Esophagus squamous epithelium (tissue), 5 donors: Measurements from ENCODE around the gene ABHD12. TPM values are rescaled to one million over a fixed set of nuclear protein-coding genes. Genes with fewer than 3 reads are reported as not detected.
A peak's percentile ranks its signal among the peaks of the same experiment; 100 is the strongest.

Experiments
- DNase-seq: peaks from one replicate; lab custom pipeline; 2025; lab: John Stamatoyannopoulos, UW
- H3K27ac ChIP-seq, 4 donors: fragments of 200-600 bp; sonication (generic); one replicate each; pipeline ENCODE4 v1.5.1; 2016 to 2019; ENCODE audit warnings: mild to moderate bottlenecking in 1 of 4
- H3K27me3 ChIP-seq, 4 donors: fragments of 200-600 bp; sonication (generic); 1 replicate in 3 of 4; 2 replicates in 1 of 4; pipeline versions ENCODE4 v1.5.1 to v1.6.0; 2017 to 2021; ENCODE audit warnings: antibody characterized with exemption in 1 of 4
- H3K36me3 ChIP-seq, 3 donors: fragments of 200-600 bp; sonication (generic); one replicate each; pipeline ENCODE4 v1.5.1; 2016 to 2019
- H3K4me1 ChIP-seq, 3 donors: fragments of 200-600 bp; sonication (generic); one replicate each; pipeline ENCODE4 v1.5.1; 2017 to 2019
- H3K4me3 ChIP-seq, 4 donors: fragments of 200-600 bp; sonication (generic); 1 replicate in 3 of 4; 2 replicates in 1 of 4; pipeline ENCODE4 v1.5.1; 2016 to 2019; ENCODE audit warnings: mild to moderate bottlenecking in 2 of 4, moderate library complexity in 1 of 4
- H3K9me3 ChIP-seq, 3 donors: fragments of 200-600 bp; sonication (generic); one replicate each; pipeline ENCODE4 v1.5.1; 2016 to 2019
- POLR2A ChIP-seq, 4 donors: fragments of 450-650 bp; IDR thresholded peaks; one replicate each; pipeline ENCODE4 v1.6.1; 2017; ENCODE audit warnings: antibody characterized with exemption in 4 of 4, mild to moderate bottlenecking in 4 of 4, moderate library complexity in 3 of 4
- WGBS, 2 donors: methylation state at CpG; one replicate each; pipeline ENCODE4 v1.1.5; 2018; 5-methylcytosine and 5-hydroxymethylcytosine counted together
- intact Hi-C: fragments of 100-400 bp; cut with DNase I; formaldehyde crosslinking; loops from one replicate; pipeline ENCODE4 v1.15.0; 2022
- total RNA-seq, 4 donors: library from RNA; depleted of rRNA; stranded (reverse); fragments of >200 nt; gene quantifications; one replicate each; pipeline ENCODE4 v1.1.0, GENCODE V29; 2016
- TF ChIP-seq, protein P1 (sequence below), 6 experiments: fragments of 450-650 bp in 4 of 6; fragments of 200-600 bp in 2 of 6; sonication (generic) in 2 of 6; IDR thresholded peaks; one replicate each; pipeline ENCODE4 v1.5.1; 2016 to 2019; ENCODE audit warnings: antibody characterized with exemption in 6 of 6, mild to moderate bottlenecking in 4 of 6, moderate library complexity in 4 of 6
- donor health status: DM: yes; HTN: yes; CAD: no.

ABHD12 gene
- total RNA-seq, 4 donors from 2014 or later: 23.8 to 62.1 (median 36.4) TPM

DNA sequence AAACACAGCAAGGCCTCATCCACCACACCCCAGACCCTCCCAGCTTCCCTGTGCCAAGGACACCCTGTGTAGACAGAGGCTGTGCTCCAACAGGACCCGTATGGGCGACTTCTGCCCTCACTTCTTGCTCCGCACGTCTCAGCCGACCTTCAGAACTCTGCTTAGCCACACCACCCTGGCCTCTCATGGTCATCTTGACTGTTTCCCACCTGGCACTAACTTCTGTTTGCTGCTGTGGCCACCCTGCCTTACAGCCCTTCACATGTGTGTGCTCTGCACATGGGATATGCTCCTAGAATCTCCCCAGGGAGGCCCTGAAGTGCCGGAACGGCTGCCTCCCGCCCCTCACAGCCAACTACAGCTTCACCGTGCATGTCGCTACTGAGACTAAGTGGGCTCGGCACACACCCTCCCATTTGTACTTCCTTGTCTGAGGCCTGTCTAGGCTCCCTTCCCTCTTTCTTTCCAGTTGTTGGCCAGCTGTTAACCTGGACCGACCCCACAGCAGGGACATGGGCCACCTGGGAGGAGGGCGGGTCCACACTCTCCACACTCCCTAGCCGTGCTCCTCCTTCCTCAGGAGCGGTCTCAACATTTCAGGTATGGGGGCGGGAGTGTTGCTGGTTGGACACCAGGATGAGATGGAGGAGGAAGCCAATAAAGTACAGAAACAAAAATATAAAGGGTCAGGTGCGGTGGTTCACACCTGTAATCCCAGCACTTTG, 73.1 kb downstream of the ABHD12 start:
- Histone ChIP-seq H3K9me3 (no peaks in the 10 kb centered on the region), H3K4me3 (no peak overlapping the region), H3K4me1 (peaks cover 0 to 8% (median 0%) of the 10 kb centered on the region in 3 donors), H3K27me3 (no peaks in the 10 kb centered on the region), H3K36me3 (peaks cover 0 to 71% (median 0%) of the 10 kb centered on the region in 3 donors), H3K27ac (peak overlapping the region in 2 of 4 donors; percentile 14 to 22)
- no peak for DNase-seq
- intact Hi-C loops: no loop called here
- no peak for TF ChIP-seq POLR2A (IDR thresholded peaks at IDR 0.05)
- TF ChIP-seq, protein P1, sequence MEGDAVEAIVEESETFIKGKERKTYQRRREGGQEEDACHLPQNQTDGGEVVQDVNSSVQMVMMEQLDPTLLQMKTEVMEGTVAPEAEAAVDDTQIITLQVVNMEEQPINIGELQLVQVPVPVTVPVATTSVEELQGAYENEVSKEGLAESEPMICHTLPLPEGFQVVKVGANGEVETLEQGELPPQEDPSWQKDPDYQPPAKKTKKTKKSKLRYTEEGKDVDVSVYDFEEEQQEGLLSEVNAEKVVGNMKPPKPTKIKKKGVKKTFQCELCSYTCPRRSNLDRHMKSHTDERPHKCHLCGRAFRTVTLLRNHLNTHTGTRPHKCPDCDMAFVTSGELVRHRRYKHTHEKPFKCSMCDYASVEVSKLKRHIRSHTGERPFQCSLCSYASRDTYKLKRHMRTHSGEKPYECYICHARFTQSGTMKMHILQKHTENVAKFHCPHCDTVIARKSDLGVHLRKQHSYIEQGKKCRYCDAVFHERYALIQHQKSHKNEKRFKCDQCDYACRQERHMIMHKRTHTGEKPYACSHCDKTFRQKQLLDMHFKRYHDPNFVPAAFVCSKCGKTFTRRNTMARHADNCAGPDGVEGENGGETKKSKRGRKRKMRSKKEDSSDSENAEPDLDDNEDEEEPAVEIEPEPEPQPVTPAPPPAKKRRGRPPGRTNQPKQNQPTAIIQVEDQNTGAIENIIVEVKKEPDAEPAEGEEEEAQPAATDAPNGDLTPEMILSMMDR (IDR thresholded peaks at IDR 0.05): no peak
- 83% methylated on average over 13 to 15 of the region's 17 CpGs for WGBS, 2 donors

DNA sequence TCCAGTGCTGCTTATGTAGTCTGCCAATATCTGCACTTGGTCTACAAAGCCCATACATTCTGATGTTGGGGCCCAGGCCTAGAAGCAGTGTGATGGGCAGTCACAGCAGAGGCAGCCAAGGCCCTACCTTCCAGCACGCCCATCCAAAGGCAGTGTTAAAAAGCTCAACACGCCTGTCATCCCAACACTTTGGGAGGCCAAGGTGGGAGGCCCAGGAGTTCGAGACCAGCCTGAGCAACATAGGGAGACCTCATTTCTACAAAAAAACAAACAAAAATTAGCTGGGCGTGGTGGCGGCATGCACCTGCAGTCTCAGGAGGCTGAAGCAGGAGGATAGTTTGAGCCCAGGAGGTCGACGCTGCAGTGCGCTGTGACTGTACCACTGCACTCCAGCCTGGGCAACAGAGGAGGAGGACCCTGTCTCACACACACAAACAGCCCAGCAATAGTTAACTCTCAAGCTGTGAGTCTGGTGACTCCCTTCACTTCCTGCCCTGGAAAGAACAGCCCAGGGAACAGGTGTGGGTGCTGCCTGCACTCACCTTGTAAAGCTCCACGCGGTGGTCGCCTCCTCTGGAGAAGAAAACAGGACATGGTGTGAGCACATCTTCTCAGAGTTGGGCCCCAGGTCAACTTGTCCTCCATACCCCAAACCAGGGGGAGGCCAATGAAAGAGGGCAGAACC, 74.0 kb downstream of the ABHD12 start:
- peaks cover 0 to 63% (median 0%) of the 10 kb centered on the region in 3 donors for H3K36me3 ChIP-seq
- 95 to 98% methylated on average over 5 to 6 of the region's 11 CpGs for WGBS, 2 donors
- no peaks in the 10 kb centered on the region for H3K27me3 ChIP-seq
- no peak for DNase-seq
- intact Hi-C loops: no loop called here
- TF ChIP-seq POLR2A (IDR thresholded peaks at IDR 0.05): no peak
- TF ChIP-seq, protein P1 (IDR thresholded peaks at IDR 0.05): no peak
- H3K4me1 ChIP-seq: peaks cover 0 to 13% (median under 1%) of the 10 kb centered on the region in 3 donors
- no peak overlapping the region for H3K4me3 ChIP-seq
- no peaks in the 10 kb centered on the region for H3K9me3 ChIP-seq
- peak overlapping the region in 1 of 4 donors; percentile 22 for H3K27ac ChIP-seq

DNA sequence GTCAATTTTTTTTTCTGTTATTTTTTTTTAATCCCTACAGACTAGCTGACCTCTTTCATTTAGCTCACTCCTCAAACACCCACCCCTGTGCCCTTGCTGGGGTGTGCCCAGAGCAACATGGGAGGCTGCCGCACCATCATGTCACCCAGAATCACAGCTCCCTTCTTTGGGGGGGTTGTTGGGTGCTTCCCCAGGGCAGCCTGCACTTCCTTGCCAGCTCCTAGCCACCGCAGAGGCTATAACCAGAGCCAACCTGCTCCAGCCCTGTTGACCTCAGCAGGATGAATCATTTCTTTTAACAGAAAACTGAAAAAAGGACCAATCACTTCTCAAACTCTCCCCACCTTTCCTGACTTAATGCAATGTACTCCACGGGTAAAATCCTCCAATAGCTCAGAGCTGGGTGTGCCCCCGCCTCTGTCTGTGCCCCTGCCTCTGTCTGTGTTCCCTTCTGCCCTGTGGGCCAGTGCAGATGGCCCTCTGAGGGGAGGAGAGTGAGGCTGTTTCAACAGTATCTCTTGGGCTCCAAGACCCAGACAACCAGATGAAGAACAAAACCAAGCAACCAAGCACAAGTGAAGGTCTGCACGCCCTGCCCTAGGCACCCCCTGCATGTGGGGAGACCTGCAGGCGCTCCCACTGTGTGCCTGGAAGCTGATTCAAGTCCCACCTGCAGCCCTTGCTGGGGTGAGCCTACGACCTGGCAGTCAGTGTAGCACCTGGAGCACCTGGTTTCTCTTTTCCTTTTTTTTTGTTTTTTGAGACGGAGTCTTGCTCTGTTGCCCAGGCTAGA, 75.0 kb downstream of the ABHD12 start:
- no peak overlapping the region for H3K4me3 ChIP-seq
- H3K4me1 ChIP-seq: peaks cover 7 to 23% (median 11%) of the 10 kb centered on the region in 3 donors
- intact Hi-C loops: no loop called here
- DNase-seq: no peak
- 81 to 82% methylated on average over 5 to 8 of the region's 8 CpGs for WGBS, 2 donors
- H3K9me3 ChIP-seq: no peaks in the 10 kb centered on the region
- no peaks in the 10 kb centered on the region for H3K27me3 ChIP-seq
- TF ChIP-seq, protein P1 (IDR thresholded peaks at IDR 0.05): no peak
- no peak for TF ChIP-seq POLR2A (IDR thresholded peaks at IDR 0.05)
- H3K27ac ChIP-seq: no peak overlapping the region
- peaks cover 0 to 52% (median 0%) of the 10 kb centered on the region in 3 donors for H3K36me3 ChIP-seq

DNA sequence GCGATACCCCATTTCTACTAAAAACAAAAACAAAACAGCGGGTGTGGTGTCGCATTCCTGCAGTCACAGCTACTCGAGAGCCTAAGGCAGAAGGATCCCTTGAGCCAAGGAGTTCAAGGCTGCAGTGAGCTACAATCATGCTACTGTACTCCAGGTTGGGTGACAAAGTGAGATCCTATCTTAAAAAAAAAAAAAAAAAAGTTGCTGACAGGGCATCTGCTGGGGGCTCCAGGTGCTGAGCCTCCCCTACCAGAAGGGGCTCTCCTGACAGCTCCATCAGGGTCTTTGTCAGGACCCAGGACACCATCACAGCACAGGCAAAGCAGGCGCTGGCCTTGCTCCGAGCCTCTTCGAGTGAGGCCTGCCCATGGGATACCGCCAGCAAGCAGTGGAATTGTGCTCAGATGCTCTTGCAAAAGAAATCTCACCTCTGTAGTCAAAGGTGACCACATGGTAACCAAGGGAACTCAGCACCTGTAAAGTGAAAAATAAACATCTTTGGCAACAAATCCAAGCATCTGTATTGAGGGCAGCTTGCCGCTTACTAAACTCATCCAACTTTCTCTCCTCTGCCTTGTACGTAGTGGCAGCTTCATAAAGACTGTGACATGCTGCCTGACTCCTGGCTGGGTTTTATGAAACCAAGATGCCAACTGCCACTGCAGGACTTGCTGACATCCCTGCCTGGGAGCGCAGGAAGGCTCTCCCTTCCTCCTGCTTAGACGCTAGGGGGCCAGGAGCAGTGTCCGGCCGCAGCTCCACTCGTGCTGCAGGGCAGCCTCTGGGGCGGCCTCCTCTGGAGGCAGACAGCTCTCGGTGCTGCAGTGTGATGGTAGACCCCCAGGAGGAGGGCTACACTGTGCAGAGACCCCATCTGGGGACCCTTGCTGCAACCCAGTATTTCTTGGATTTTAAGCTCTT, 75.9 kb downstream of the ABHD12 start:
- no peaks in the 10 kb centered on the region for H3K9me3 ChIP-seq
- no peaks in the 10 kb centered on the region for H3K27me3 ChIP-seq
- intact Hi-C loops: loop anchor here (5.0 kb wide), 1 partner anchor 83 kb away; no protein-coding TSS in a partner anchor
- no peak overlapping the region for H3K27ac ChIP-seq
- peaks cover 14 to 32% (median 20%) of the 10 kb centered on the region in 3 donors for H3K4me1 ChIP-seq
- WGBS, 2 donors: 87 to 93% methylated on average over 16 of the region's 17 CpGs
- TF ChIP-seq POLR2A (IDR thresholded peaks at IDR 0.05): no peak
- TF ChIP-seq, protein P1 (IDR thresholded peaks at IDR 0.05): no peak
- H3K36me3 ChIP-seq: peaks cover 0 to 44% (median 0%) of the 10 kb centered on the region in 3 donors
- no peak overlapping the region for H3K4me3 ChIP-seq
- DNase-seq: no peak
